Activated T-cell treated with anti-CD3 and anti-CD28 coated beads, Interleukin-2, amount 50 U/mL, for 72 hours (primary cell): Measurements from ENCODE around the gene SSC4D. TPM values are rescaled to one million over a fixed set of nuclear protein-coding genes. Genes with fewer than 3 reads are reported as not detected.
"Not testable (repeated sequence)": the region's sequence is repeated elsewhere in the genome, so short reads cannot be mapped to it uniquely, and the experiment has no call there.

Experiments
- ATAC-seq, 2 donors: fragments of 150-1000 bp; cut with Tn5 transposase; replicated peaks in 1 of 2; 2 replicates each; pipeline ENCODE4 v1.10.0; 2021; ENCODE audit warnings: moderate library complexity in 2 of 2, mild to moderate bottlenecking in 1 of 2
- DNase-seq, 2 donors: peaks; one replicate each; pipeline ENCODE4 v3.0.0; 2021 to 2022; ENCODE audit warnings: mixed read lengths in 1 of 2
- H3K27ac Mint-ChIP-seq: one replicate; pipeline ENCODE4 v1.8.0; 2022; ENCODE audit warnings: mild to moderate bottlenecking, moderate library complexity, mixed read lengths
- H3K27me3 Mint-ChIP-seq: one replicate; pipeline ENCODE4 v1.8.0; 2022; ENCODE audit warnings: low read depth, mixed read lengths
- H3K36me3 Mint-ChIP-seq, 2 donors: one replicate each; pipeline ENCODE4 v1.8.0; 2022; ENCODE audit warnings: mixed read lengths in 2 of 2, mild to moderate bottlenecking in 1 of 2; ENCODE audit not compliant: insufficient read depth in 2 of 2
- H3K4me1 Mint-ChIP-seq: one replicate; pipeline ENCODE4 v1.8.0; 2022; ENCODE audit warnings: low read depth, mixed read lengths
- H3K4me3 Mint-ChIP-seq, 2 donors: one replicate each; pipeline ENCODE4 v1.8.0; 2022; ENCODE audit warnings: mild to moderate bottlenecking in 2 of 2, mixed read lengths in 2 of 2, moderate library complexity in 2 of 2
- H3K9me3 Mint-ChIP-seq, 2 donors: one replicate each; pipeline ENCODE4 v1.8.0; 2022; ENCODE audit warnings: mixed read lengths in 2 of 2
- total RNA-seq, 2 donors: library from RNA; stranded (reverse); gene quantifications; one replicate each; pipeline ENCODE4 v1.2.3, GENCODE V29; 2022

SSC4D gene
- total RNA-seq, 2 donors from 2014 or later = 0.60 to 1.0 TPM

DNA sequence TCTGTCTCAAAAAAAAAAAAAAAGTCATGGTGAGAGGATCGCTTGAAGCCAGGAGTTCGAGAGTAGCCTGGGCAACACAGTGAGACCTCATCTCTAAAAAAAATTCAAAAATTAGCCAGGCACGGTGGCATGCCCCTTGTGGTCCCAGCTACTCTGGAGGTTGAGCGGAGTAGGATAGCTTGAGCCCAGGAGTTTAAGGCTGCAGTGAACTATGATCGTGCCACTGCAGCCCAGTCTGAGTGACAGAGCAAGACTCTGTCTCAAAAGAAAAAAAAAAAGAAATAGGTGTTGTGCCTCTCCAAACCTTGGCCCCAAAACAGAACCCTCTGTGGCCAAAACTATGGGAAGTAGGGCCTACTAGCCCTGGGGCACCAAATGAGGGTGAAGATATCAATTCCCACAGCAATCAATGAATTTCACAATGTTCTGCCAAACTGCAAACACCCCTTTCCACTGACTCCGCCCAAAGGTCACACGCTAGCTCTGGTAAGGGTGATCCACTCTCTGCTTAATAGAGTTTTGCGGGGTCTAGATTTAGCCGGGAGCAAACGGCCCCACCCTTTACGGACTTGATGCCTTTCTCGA lies 16.9 kb downstream of the SSC4D start:
- peaks cover 24% of the 10 kb centered on the region for H3K4me1 Mint-ChIP-seq
- H3K9me3 Mint-ChIP-seq = no peaks in the 10 kb centered on the region
- peak; percentile 0 to 3 for ATAC-seq
- no peaks in the 10 kb centered on the region for H3K27me3 Mint-ChIP-seq
- peak overlapping the region; percentile 90 for H3K4me3 Mint-ChIP-seq
- peak overlapping the region; percentile 93 for H3K27ac Mint-ChIP-seq
- H3K36me3 Mint-ChIP-seq = no peaks in the 10 kb centered on the region
- DNase-seq = no peak

DNA sequence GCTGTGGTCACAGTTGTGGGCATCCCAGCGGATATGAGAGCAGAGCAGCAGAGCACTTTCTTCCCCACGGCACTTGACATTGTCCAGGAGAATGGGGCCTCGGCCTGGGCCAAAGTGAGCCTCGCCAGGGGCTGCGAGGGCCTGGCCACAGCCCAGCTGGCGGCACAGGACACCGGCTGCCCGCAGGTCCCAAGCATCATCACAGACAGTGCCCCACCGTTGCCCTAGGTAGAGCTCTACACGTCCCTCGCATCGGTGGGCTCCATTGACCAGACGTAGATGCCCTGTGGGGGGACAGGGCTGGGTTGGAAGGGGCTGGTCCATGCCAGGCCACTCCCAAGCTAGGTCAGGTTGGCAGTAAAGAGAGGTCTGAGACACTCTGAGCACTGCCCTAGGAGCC lies 19.4 kb downstream of the SSC4D start:
- Mint-ChIP-seq H3K4me3 (no peak overlapping the region), H3K9me3 (no peaks in the 10 kb centered on the region), H3K4me1 (peaks cover 24% of the 10 kb centered on the region), H3K27me3 (no peaks in the 10 kb centered on the region), H3K36me3 (no peaks in the 10 kb centered on the region), H3K27ac (no peak overlapping the region)
- ATAC-seq (no peak), DNase-seq (no peak)

DNA sequence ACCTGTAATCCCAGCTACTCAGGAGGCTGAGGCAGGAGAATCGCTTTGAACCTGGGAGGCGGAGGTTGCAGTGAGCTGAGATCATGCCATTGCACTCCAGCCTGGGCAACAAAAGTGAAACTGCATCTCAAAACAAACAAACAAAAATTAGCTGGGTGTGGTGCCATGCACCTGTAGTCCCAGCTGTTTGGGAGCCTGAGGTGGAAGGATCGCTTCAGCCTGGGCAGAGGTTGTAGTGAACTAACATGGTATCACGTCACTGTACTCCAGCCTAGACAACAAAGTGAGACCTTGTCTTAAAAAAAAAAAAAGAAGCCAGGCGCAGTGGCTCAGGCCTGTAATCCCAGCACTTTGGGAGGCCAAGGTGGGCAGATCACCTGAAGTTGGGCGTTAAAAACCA lies 21.7 kb downstream of the SSC4D start:
- not testable (repeated sequence) for H3K36me3 Mint-ChIP-seq, ATAC-seq, H3K27me3 Mint-ChIP-seq, H3K4me3 Mint-ChIP-seq, DNase-seq, H3K27ac Mint-ChIP-seq, H3K9me3 Mint-ChIP-seq
- peaks cover 16% of the 10 kb centered on the region for H3K4me1 Mint-ChIP-seq

DNA sequence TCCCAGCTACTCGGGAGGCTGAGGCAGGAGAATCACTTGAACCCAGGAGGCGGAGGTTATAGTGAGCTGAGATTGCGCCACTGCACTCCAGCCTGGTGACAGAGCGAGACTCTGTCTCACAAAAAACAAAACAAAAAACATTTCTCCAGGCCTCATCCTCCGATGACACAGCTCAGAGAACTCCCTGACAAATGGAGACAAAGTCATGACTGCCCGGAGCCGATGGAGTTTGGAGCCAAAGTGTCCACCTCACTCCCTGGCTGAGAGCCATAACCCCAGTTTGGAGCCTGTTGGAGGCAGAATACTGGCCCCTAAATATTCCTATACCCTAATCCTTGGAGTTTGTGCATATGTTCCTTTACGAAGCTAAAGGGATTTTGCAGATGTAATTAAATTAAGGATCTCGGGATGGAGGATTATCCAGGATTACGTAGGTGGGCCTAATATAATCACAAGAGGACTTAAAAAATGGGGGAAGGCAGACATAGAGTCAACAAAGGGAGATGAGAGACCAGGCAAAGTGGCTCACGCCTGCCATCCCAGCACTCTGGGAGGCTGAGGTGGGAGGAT lies 22.7 kb downstream of the SSC4D start:
- ATAC-seq = no peak

DNA sequence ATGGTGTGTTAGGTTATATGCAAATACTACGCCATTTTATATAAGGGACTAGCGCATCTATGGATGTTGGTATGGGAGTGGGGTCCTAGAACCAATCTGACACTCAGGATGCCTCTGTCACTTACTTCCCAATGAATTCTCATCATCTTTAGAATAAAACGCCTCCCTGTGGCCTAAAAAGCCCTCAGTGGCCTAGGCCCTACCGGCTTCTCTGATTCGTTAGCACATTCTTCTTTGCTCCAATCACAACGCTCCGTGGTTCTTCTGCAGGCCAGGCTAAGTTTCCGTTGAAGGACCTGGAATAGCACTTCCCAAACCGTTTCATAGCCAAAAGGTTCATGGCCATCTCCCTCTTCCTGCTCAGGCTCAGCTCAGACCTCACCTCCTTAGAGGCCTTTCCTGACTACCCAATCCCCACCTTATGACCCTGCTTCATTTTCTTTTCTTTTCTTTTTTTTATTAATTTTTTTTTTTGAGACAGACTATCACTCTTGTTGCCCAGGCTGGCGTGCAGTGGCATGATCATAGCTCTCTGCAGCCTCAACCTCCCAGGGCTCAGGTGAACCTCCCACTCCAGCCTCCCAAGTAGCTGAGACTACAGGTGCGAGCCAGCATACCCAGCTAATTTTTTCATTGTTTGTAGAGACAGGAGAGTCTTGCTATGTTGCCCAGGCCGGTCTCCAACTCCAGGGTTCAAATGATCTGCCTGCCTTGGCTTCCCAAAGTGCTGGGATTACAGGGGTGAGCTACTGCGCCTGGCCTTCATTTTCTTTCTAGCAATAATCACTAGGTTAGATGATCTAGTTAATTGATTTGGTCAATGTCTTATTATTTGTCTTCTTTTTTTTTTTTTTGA lies 26.2 kb downstream of the SSC4D start:
- H3K4me3 Mint-ChIP-seq = no peak overlapping the region
- no peaks in the 10 kb centered on the region for H3K9me3 Mint-ChIP-seq
- H3K36me3 Mint-ChIP-seq = no peaks in the 10 kb centered on the region
- DNase-seq (no peak), ATAC-seq (no peak)
- H3K27me3 Mint-ChIP-seq = no peaks in the 10 kb centered on the region
- no peak overlapping the region for H3K27ac Mint-ChIP-seq
- peaks cover 6% of the 10 kb centered on the region for H3K4me1 Mint-ChIP-seq

More for the DNA sequence above, 22.7 kb downstream of the SSC4D start:
- H3K36me3 Mint-ChIP-seq = no peaks in the 10 kb centered on the region
- no peaks in the 10 kb centered on the region for H3K9me3 Mint-ChIP-seq
- DNase-seq = no peak
- H3K4me3 Mint-ChIP-seq = no peak overlapping the region
- H3K27me3 Mint-ChIP-seq = no peaks in the 10 kb centered on the region
- H3K27ac Mint-ChIP-seq = no peak overlapping the region
- peaks cover 8% of the 10 kb centered on the region for H3K4me1 Mint-ChIP-seq

DNA sequence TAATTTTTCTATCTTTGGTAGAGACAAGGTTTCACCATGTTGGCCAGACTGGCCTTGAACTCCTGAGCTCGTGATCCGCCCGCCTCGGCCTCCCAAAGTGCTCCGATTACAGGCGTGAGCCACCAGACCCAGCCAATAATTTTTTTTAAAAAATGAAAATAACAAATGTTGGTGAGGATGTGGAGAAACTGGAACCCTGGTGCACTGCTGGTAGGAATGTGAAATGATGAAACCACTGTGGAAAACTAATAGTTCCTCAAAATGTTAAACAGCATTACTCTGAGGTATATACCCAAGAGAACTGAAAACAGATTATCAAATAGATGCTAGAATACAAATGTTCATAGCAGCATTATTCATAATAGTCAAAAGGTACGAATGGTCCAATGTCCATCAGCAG lies 27.7 kb downstream of the SSC4D start:
- H3K4me1 Mint-ChIP-seq = peaks cover 6% of the 10 kb centered on the region
- H3K4me3 Mint-ChIP-seq = no peak overlapping the region
- ATAC-seq = no peak
- no peaks in the 10 kb centered on the region for H3K9me3 Mint-ChIP-seq
- no peaks in the 10 kb centered on the region for H3K27me3 Mint-ChIP-seq
- DNase-seq = no peak
- no peaks in the 10 kb centered on the region for H3K36me3 Mint-ChIP-seq
- no peak overlapping the region for H3K27ac Mint-ChIP-seq

DNA sequence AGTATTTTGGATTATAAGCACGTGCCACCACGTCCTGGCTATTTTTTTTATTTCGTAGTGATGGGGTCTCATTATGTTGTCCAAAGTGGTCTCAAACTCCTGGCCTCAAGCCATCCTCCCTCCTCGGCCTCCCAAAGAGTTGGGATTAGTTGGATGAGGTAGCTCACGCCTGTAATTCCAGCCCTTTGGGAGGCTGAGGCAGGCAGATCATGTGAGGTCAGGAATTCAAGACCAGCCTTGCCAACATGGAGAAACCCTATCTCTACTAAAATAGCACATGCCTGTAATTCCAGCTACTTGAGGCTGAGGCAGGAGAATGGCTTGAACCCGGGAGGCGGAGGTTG lies 28.9 kb downstream of the SSC4D start:
- Mint-ChIP-seq H3K4me1 (peaks cover 6% of the 10 kb centered on the region), H3K27me3 (no peaks in the 10 kb centered on the region), H3K9me3 (no peaks in the 10 kb centered on the region), H3K4me3 (peak overlapping the region; percentile 61 to 80), H3K36me3 (no peaks in the 10 kb centered on the region), H3K27ac (no peak overlapping the region)
- DNase-seq (no peak), ATAC-seq (no peak)

- Mint-ChIP-seq H3K27me3 (peaks cover 6% of the 10 kb centered on the region), H3K9me3 (no peaks in the 10 kb centered on the region), H3K4me1 (peaks cover 6% of the 10 kb centered on the region), H3K4me3 (no peak overlapping the region), H3K27ac (no peak overlapping the region), H3K36me3 (no peaks in the 10 kb centered on the region)
- ATAC-seq (no peak), DNase-seq (no peak)
These were observed 32.1 kb downstream of the SSC4D start for GRCh38 chr7:76377186-76377918.

- ATAC-seq (no peak), DNase-seq (no peak)
- Mint-ChIP-seq H3K27ac (no peak overlapping the region), H3K36me3 (no peaks in the 10 kb centered on the region), H3K9me3 (no peaks in the 10 kb centered on the region), H3K4me3 (no peak overlapping the region), H3K4me1 (peaks cover 6% of the 10 kb centered on the region), H3K27me3 (peaks cover 6% of the 10 kb centered on the region)
These were observed 34.2 kb downstream of the SSC4D start for GRCh38 chr7:76375251-76375650.

- no peaks in the 10 kb centered on the region for H3K4me1 Mint-ChIP-seq
- no peaks in the 10 kb centered on the region for H3K36me3 Mint-ChIP-seq
- ATAC-seq (no peak), DNase-seq (no peak)
- H3K27me3 Mint-ChIP-seq = peaks cover 6% of the 10 kb centered on the region
- no peak overlapping the region for H3K4me3 Mint-ChIP-seq
- no peaks in the 10 kb centered on the region for H3K9me3 Mint-ChIP-seq
- H3K27ac Mint-ChIP-seq = peak overlapping the region; percentile 5
These were observed 36.3 kb downstream of the SSC4D start for GRCh38 chr7:76372984-76373833.

- H3K27ac Mint-ChIP-seq = no peak overlapping the region
These were observed 38.1 kb downstream of the SSC4D start for GRCh38 chr7:76371396-76371795.

GRCh38 chr7:76369018-76369417 lies 40.5 kb downstream of the SSC4D start:
- ATAC-seq (no peak), DNase-seq (no peak)
- Mint-ChIP-seq H3K9me3 (no peaks in the 10 kb centered on the region), H3K27me3 (peaks cover 12% of the 10 kb centered on the region), H3K4me1 (peaks cover 13% of the 10 kb centered on the region), H3K36me3 (no peaks in the 10 kb centered on the region), H3K4me3 (no peak overlapping the region), H3K27ac (no peak overlapping the region)

More at GRCh38 chr7:76371396-76371795, 38.1 kb downstream of the SSC4D start:
- no peak for ATAC-seq
- Mint-ChIP-seq H3K4me3 (no peak overlapping the region), H3K36me3 (no peaks in the 10 kb centered on the region), H3K27me3 (peaks cover 12% of the 10 kb centered on the region), H3K4me1 (no peaks in the 10 kb centered on the region), H3K9me3 (no peaks in the 10 kb centered on the region)
- no peak for DNase-seq
